PC-9 (cell line): ENCODE data around the gene PLA2G2C.

ENCODE experiments used
- EZH2 ChIP-seq: fragments of 200-600 bp; sonication (generic); IDR thresholded peaks from 2 replicates; pipeline ENCODE4 v1.8.0; 2017; ENCODE audit warnings: antibody characterized with exemption, low read depth
- TF ChIP-seq, protein P1 (sequence below): fragments of 200-600 bp; sonication (generic); conservative IDR thresholded peaks from 2 replicates; pipeline ENCODE4 v1.6.1; 2017; ENCODE audit warnings: mixed run types, antibody characterized with exemption, mild to moderate bottlenecking, moderate library complexity

DNA sequence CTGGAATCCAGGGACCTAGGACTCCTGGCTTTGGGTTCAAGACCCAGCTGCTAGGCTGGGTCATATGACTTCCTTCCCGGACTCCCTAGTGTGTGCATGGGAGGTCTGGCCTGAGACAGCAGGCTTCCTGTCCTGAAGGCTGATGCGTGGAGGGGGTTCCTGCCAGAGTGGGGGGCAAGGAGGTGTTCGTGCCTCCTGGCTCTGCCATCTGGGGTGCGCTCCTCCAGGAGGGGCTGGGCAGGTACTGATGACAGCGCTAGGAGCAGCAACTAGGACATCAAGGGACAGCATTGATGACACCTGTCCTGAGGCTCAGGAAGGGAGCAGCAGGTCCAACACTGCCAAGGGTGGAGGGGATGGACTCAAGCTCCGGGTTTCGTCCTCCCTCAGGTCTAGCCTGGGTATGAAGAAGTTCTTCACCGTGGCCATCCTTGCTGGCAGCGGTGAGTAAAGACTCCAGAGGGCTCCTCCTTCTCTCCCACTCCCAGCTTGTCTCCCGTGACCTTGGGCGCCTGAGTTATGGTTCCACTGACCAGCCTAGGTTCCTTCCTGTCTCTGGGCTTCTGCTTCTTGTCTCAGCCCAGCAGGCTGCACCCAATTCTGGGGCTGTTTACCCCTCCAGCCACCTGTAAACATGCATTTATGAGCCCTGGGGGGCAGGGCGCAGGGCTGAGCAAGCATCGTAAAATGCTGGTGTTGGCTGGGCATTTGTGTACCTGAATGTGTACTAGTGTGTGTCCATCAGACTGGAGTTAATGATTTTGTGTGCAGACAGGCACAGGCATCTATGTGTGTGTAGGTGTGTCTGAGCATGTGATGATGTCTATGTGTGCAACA is 46.3 kb downstream of the PLA2G2C start:
- TF ChIP-seq, protein P1, sequence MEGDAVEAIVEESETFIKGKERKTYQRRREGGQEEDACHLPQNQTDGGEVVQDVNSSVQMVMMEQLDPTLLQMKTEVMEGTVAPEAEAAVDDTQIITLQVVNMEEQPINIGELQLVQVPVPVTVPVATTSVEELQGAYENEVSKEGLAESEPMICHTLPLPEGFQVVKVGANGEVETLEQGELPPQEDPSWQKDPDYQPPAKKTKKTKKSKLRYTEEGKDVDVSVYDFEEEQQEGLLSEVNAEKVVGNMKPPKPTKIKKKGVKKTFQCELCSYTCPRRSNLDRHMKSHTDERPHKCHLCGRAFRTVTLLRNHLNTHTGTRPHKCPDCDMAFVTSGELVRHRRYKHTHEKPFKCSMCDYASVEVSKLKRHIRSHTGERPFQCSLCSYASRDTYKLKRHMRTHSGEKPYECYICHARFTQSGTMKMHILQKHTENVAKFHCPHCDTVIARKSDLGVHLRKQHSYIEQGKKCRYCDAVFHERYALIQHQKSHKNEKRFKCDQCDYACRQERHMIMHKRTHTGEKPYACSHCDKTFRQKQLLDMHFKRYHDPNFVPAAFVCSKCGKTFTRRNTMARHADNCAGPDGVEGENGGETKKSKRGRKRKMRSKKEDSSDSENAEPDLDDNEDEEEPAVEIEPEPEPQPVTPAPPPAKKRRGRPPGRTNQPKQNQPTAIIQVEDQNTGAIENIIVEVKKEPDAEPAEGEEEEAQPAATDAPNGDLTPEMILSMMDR, result no peak
- TF ChIP-seq EZH2, result no peak
